Lung (tissue), 12 donors: ENCODE measurements around the gene IFNLR1. TPM values are rescaled to one million over a fixed set of nuclear protein-coding genes. Genes with fewer than 3 reads are reported as not detected.

Experiments used
- ATAC-seq: fragments of 200-7000 bp; cut with Tn5 transposase; one replicate; pipeline ENCODE4 v1.9.1; 2020; ENCODE audit warnings: moderate number of reproducible peaks; ENCODE audit not compliant: insufficient read depth, low FRiP score
- DNase-seq, 3 donors: peaks; one replicate each; pipeline ENCODE4 v3.0.0-alpha.2; 2013 to 2017
- H3K27ac ChIP-seq, 2 donors: one replicate each; pipeline ENCODE4 v1.5.1; 2013; ENCODE audit warnings: mild to moderate bottlenecking in 2 of 2, moderate library complexity in 2 of 2, control low read depth in 1 of 2, inconsistent platforms in 1 of 2, low read depth in 1 of 2, low read length in 1 of 2
- H3K27me3 ChIP-seq, 3 donors: one replicate each; pipeline ENCODE4 v1.5.1; 2013; ENCODE audit warnings: low read length in 2 of 3; ENCODE audit not compliant: control insufficient read depth in 3 of 3, insufficient read depth in 3 of 3
- H3K36me3 ChIP-seq, 4 donors: one replicate each; pipeline ENCODE4 v1.5.1; 2013; ENCODE audit warnings: low read length in 4 of 4, mild to moderate bottlenecking in 1 of 4, moderate library complexity in 1 of 4; ENCODE audit not compliant: control insufficient read depth in 4 of 4, insufficient read depth in 4 of 4
- H3K4me1 ChIP-seq, 5 donors: one replicate each; pipeline ENCODE4 v1.5.1; 2013; ENCODE audit warnings: low read length in 5 of 5, mild to moderate bottlenecking in 2 of 5, moderate library complexity in 1 of 5; ENCODE audit not compliant: control insufficient read depth in 5 of 5, insufficient read depth in 5 of 5
- H3K4me3 ChIP-seq: one replicate; pipeline ENCODE4 v1.5.1; 2013; ENCODE audit warnings: mild to moderate bottlenecking, control low read depth, moderate library complexity
- H3K9ac ChIP-seq, 2 donors: one replicate each; pipeline ENCODE4 v1.5.1; 2013; ENCODE audit warnings: low read length in 2 of 2, control low read depth in 1 of 2; ENCODE audit not compliant: insufficient read depth in 1 of 2
- H3K9me3 ChIP-seq, 4 donors: one replicate each; pipeline ENCODE4 v1.5.1; 2013; ENCODE audit warnings: low read length in 3 of 4, mild to moderate bottlenecking in 1 of 4, moderate library complexity in 1 of 4; ENCODE audit not compliant: control insufficient read depth in 4 of 4, insufficient read depth in 3 of 4
- WGBS, 2 donors: extraction: QIAGEN DNeasy Blood & Tissue Kit; methylation state at CpG; one replicate each; pipeline ENCODE4 v1.1.7; 2013; 5-methylcytosine and 5-hydroxymethylcytosine counted together
- polyA plus RNA-seq, 2 donors: library from polyadenylated mRNA; stranded (reverse); fragments of 200-250 nt; gene quantifications; one replicate each; pipeline ENCODE4 v1.2.1, GENCODE V29; 2013
- total RNA-seq, 2 donors: library from RNA; depleted of rRNA in 1 of 2; stranded (reverse); fragments of >200 nt in 1 of 2; gene quantifications; one replicate each; pipeline ENCODE4 v1.2.1, GENCODE V29; 2014 to 2021
- TF ChIP-seq, protein P1 (sequence below): IDR thresholded peaks from 2 replicates; pipeline ENCODE4 v1.5.1; 2012; ENCODE audit warnings: mild to moderate bottlenecking; ENCODE audit errors: control extremely low read depth, extremely low read depth
- donor health status: control.
- donor health status: control.
- donor health status: Bipolar disorder and iron deficiency.
- donor health status: healthy.
- donor health status: DM: yes; HTN: yes; CAD: no.

The IFNLR1 gene
- total and polyA plus RNA-seq, 4 donors = 1.2 to 9.0 (median 2.7) TPM

GRCh38 chr1:24119859-24120756, 67.0 kb downstream of the IFNLR1 start:
- TF ChIP-seq, protein P1, sequence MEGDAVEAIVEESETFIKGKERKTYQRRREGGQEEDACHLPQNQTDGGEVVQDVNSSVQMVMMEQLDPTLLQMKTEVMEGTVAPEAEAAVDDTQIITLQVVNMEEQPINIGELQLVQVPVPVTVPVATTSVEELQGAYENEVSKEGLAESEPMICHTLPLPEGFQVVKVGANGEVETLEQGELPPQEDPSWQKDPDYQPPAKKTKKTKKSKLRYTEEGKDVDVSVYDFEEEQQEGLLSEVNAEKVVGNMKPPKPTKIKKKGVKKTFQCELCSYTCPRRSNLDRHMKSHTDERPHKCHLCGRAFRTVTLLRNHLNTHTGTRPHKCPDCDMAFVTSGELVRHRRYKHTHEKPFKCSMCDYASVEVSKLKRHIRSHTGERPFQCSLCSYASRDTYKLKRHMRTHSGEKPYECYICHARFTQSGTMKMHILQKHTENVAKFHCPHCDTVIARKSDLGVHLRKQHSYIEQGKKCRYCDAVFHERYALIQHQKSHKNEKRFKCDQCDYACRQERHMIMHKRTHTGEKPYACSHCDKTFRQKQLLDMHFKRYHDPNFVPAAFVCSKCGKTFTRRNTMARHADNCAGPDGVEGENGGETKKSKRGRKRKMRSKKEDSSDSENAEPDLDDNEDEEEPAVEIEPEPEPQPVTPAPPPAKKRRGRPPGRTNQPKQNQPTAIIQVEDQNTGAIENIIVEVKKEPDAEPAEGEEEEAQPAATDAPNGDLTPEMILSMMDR = no peak
- whole genome bisulfite sequencing, 2 donors = 46 to 69% methylated on average over 17 of the region's 17 CpGs
- peaks cover 0 to 2% (median 0%) of the 10 kb centered on the region in 3 donors for H3K27me3 ChIP-seq
- no peak for DNase-seq
- H3K9ac ChIP-seq = no peak overlapping the region
- H3K9me3 ChIP-seq = no peaks in the 10 kb centered on the region
- H3K4me3 ChIP-seq = no peak overlapping the region
- H3K27ac ChIP-seq = peak overlapping the region; percentile 17 to 71
- peaks cover 0 to 6% (median 0%) of the 10 kb centered on the region in 5 donors for H3K4me1 ChIP-seq
- ATAC-seq = peak; percentile 53
- H3K36me3 ChIP-seq = no peaks in the 10 kb centered on the region

- Histone ChIP-seq H3K9ac (no peak overlapping the region), H3K27ac (no peak overlapping the region), H3K4me1 (peaks cover 0 to 6% (median 0%) of the 10 kb centered on the region in 5 donors), H3K4me3 (no peak overlapping the region), H3K9me3 (no peaks in the 10 kb centered on the region), H3K36me3 (no peaks in the 10 kb centered on the region), H3K27me3 (peaks cover 0 to 2% (median 0%) of the 10 kb centered on the region in 3 donors)
- DNase-seq = no peak
- TF ChIP-seq, protein P1 = no peak
- 59 to 75% methylated on average over 5 of the region's 5 CpGs for WGBS, 2 donors
- ATAC-seq = no peak
Observed at GRCh38 chr1:24119489-24119858, 67.6 kb downstream of the IFNLR1 start.

DNA sequence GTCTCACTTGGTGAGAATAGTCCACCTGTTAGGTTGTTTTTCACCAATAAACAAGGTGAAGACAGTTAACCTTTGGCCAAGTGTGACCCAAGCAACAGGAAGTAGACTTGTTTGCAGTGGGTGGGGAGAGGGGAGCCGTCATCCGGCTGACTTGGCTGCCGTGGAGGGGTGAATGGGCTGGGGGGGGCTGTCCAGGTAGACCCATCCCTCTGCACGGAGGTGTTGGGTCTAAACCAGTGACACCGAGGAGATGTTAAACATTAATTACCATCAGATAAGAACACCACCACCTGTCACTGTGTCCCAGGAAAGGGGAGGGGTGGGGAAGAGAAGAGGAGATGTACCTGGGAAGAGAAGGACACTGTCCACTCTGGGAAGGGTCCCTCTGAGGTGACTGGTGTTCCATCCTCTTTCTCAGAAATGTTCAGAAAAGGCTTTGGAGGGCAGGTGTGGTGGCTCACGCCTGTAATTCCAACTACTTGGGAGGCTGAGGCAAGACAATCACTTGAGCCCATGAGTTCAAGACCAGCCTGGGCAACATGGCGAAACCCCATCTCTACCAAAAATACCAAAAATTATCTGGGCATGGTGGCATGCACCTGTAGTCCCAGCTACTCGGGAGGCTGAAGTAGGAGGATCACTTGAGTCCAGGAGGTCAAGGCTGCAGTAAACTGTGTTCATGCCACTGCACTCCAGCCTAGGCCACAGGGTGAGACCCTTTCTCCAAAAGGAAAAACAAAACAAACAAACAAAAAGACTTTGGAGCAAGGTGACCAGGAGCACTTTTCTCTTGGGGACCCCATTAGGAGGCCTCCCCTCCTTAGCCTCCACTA, 68.5 kb downstream of the IFNLR1 start:
- no peak for DNase-seq
- Histone ChIP-seq H3K27me3 (peaks cover 0 to 2% (median 0%) of the 10 kb centered on the region in 3 donors), H3K27ac (no peak overlapping the region), H3K9ac (no peak overlapping the region), H3K9me3 (no peaks in the 10 kb centered on the region), H3K36me3 (no peaks in the 10 kb centered on the region), H3K4me1 (peaks cover 0 to 6% (median 0%) of the 10 kb centered on the region in 5 donors), H3K4me3 (no peak overlapping the region)
- TF ChIP-seq, protein P1 = no peak
- no peak for ATAC-seq
- WGBS, 2 donors = 65 to 80% methylated on average over 8 of the region's 8 CpGs
